SH-SY5Y (cell line): Measurements from ENCODE around the gene ATP11B.

ENCODE experiments used
- GATA2 ChIP-seq: IDR thresholded peaks from 2 replicates; pipeline ENCODE4 v1.6.1; 2011; ENCODE audit warnings: mild to moderate bottlenecking, low read depth, low read length
- GATA3 ChIP-seq: IDR thresholded peaks from 2 replicates; pipeline ENCODE4 v1.6.1; 2011; ENCODE audit warnings: low read depth, mild to moderate bottlenecking, low read length, moderate library complexity

DNA sequence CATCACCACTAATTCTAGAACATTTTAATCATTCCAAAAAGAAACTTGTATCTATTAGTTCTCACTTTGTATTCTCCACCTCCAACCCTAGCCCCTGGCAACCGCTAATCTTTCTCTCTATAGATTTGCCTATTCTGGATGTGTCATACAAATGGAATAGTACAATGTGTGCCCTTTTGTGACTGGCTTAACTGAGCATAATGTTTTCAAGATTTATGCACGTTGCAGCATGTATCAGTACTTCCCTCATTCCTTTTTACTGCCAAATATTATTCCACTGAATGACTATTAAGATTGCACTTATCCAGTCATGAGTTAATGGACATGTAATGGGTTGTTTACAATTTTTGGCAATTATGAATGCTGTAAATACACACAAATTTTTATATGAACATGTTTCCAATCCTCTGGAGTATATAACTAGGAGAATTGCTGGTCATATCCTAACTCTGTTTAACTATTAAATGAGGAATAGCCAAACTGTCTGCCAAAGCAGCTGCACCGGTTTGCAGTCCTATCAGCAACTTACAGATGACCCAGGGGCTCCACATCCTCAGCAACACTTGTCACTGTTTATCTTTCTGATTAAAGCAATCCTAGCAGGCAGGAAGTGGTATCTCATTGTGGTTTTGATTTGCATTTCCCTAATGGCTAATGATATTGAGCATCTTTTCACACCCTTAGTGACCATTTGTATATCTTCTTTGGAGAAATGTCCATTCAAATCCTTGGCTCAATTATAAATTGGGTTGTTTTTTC is 144.2 kb downstream of the ATP11B start:
- TF ChIP-seq GATA3, result no peak
- TF ChIP-seq GATA2, result no peak
